Astrocyte (in vitro differentiated cells and primary cell): ENCODE results near the gene SLC37A1. TPM values are rescaled to one million over a fixed set of nuclear protein-coding genes. Genes with fewer than 3 reads are reported as not detected.

Experiments
- DNase-seq: peaks from one replicate; pipeline ENCODE4 v3.0.0-alpha.2; 2010; ENCODE audit warnings: low read depth
- FAIRE-seq: peaks from 2 replicates; lab custom pipeline; 2011; peaks lifted over from hg19 to GRCh38; lab: Jason Lieb, UNC
- H2AFZ ChIP-seq: 2 replicates; pipeline ENCODE4 v1.6.0; 2012; ENCODE audit warnings: low read depth, low read length, inconsistent platforms
- H3K27ac ChIP-seq: 2 replicates; pipeline ENCODE4 v1.5.1; 2011; ENCODE audit warnings: low read depth, low read length, inconsistent platforms
- H3K27me3 ChIP-seq: 2 replicates; pipeline ENCODE4 v1.6.0; 2011; ENCODE audit warnings: low read length, inconsistent platforms; ENCODE audit not compliant: insufficient read depth
- H3K36me3 ChIP-seq: 2 replicates; pipeline ENCODE4 v1.5.1; 2011; ENCODE audit warnings: low read length, inconsistent platforms; ENCODE audit not compliant: insufficient read depth
- H3K4me1 ChIP-seq: 2 replicates; pipeline ENCODE4 v1.5.1; 2011; ENCODE audit warnings: low read length, inconsistent platforms; ENCODE audit not compliant: insufficient read depth
- H3K4me2 ChIP-seq: 2 replicates; pipeline ENCODE4 v1.6.0; 2012; ENCODE audit warnings: low read length, inconsistent platforms
- H3K4me3 ChIP-seq: 2 replicates; pipeline ENCODE4 v1.5.1; 2011; ENCODE audit warnings: low read depth, mild to moderate bottlenecking, low read length, inconsistent platforms; ENCODE audit not compliant: insufficient read depth
- H3K79me2 ChIP-seq: 2 replicates; pipeline ENCODE4 v1.6.0; 2012; ENCODE audit warnings: mild to moderate bottlenecking, low read length, inconsistent platforms; ENCODE audit not compliant: insufficient read depth
- H3K9ac ChIP-seq: 2 replicates; pipeline ENCODE4 v1.6.0; 2012; ENCODE audit warnings: mild to moderate bottlenecking, low read length, inconsistent platforms
- H3K9me3 ChIP-seq: 2 replicates; pipeline ENCODE4 v1.5.1; 2012; ENCODE audit warnings: low read depth, mild to moderate bottlenecking, low read length, inconsistent platforms; ENCODE audit not compliant: insufficient read depth
- H4K20me1 ChIP-seq: 2 replicates; pipeline ENCODE4 v1.6.0; 2012; ENCODE audit warnings: low read length, inconsistent platforms; ENCODE audit not compliant: insufficient read depth
- H3K27ac Mint-ChIP-seq: one replicate; pipeline ENCODE4 v1.8.0; 2021; ENCODE audit warnings: mild to moderate bottlenecking, mixed read lengths; ENCODE audit not compliant: unreplicated experiment
- H3K27me3 Mint-ChIP-seq: one replicate; pipeline ENCODE4 v1.8.0; 2021; ENCODE audit warnings: low read depth, mixed read lengths; ENCODE audit not compliant: unreplicated experiment
- H3K36me3 Mint-ChIP-seq: one replicate; pipeline ENCODE4 v1.8.0; 2021; ENCODE audit warnings: low read depth, mixed read lengths; ENCODE audit not compliant: unreplicated experiment
- H3K4me1 Mint-ChIP-seq: one replicate; pipeline ENCODE4 v1.8.0; 2021; ENCODE audit warnings: low read depth, mixed read lengths; ENCODE audit not compliant: unreplicated experiment
- H3K4me3 Mint-ChIP-seq: one replicate; pipeline ENCODE4 v1.8.0; 2021; ENCODE audit warnings: mild to moderate bottlenecking, moderate library complexity, mixed read lengths; ENCODE audit not compliant: unreplicated experiment
- H3K9me3 Mint-ChIP-seq: one replicate; pipeline ENCODE4 v1.8.0; 2021; ENCODE audit warnings: mild to moderate bottlenecking, mixed read lengths; ENCODE audit not compliant: unreplicated experiment
- CTCF ChIP-seq: IDR thresholded peaks from 2 replicates; pipeline ENCODE4 v1.5.1; 2011; ENCODE audit warnings: low read depth, mild to moderate bottlenecking, inconsistent platforms, low read length, moderate library complexity; ENCODE audit not compliant: insufficient read depth
- EZH2 ChIP-seq: IDR thresholded peaks from 2 replicates; pipeline ENCODE4 v1.6.1; 2012; ENCODE audit warnings: mild to moderate bottlenecking, low read length, inconsistent platforms; ENCODE audit not compliant: insufficient read depth
- total RNA-seq: library from RNA; stranded (reverse); gene quantifications from 2 replicates; pipeline ENCODE4 v1.2.1, GENCODE V29; 2021

The SLC37A1 gene
- total RNA-seq, 1 donor from 2014 or later: 6.9 TPM

GRCh38 chr21:42552407-42553336, 39.0 kb downstream of the SLC37A1 start:
- Histone ChIP-seq H3K9ac (no peak overlapping the region), H3K4me1 (no peaks in the 10 kb centered on the region), H3K27me3 (no peaks in the 10 kb centered on the region), H3K9me3 (no peaks in the 10 kb centered on the region), H3K27ac (no peak overlapping the region), H2AFZ (no peak overlapping the region), H3K79me2 (no peaks in the 10 kb centered on the region), H3K36me3 (no peaks in the 10 kb centered on the region), H3K4me2 (no peak overlapping the region), H4K20me1 (no peaks in the 10 kb centered on the region), H3K4me3 (no peak overlapping the region)
- Mint-ChIP-seq H3K4me1 (no peaks in the 10 kb centered on the region), H3K36me3 (peaks cover 10% of the 10 kb centered on the region), H3K27ac (no peak overlapping the region), H3K4me3 (no peak overlapping the region), H3K9me3 (no peaks in the 10 kb centered on the region), H3K27me3 (peaks cover 9% of the 10 kb centered on the region)
- no peak for TF ChIP-seq CTCF
- TF ChIP-seq EZH2: no peak
- FAIRE-seq (no peak), DNase-seq (no peak)

- H3K27ac ChIP-seq: no peak overlapping the region
- H3K4me1 ChIP-seq: no peaks in the 10 kb centered on the region
- DNase-seq (no peak), FAIRE-seq (no peak)
- H3K27me3 Mint-ChIP-seq: peaks cover 9% of the 10 kb centered on the region
- no peak overlapping the region for H3K4me3 Mint-ChIP-seq
- H4K20me1 ChIP-seq: no peaks in the 10 kb centered on the region
- no peak overlapping the region for H3K4me3 ChIP-seq
- TF ChIP-seq EZH2 (no peak), CTCF (no peak)
- no peak overlapping the region for H3K9ac ChIP-seq
- peaks cover 6% of the 10 kb centered on the region for H3K36me3 Mint-ChIP-seq
- H3K4me1 Mint-ChIP-seq: no peaks in the 10 kb centered on the region
- H3K4me2 ChIP-seq: no peak overlapping the region
- no peak overlapping the region for H2AFZ ChIP-seq
- H3K79me2 ChIP-seq: no peaks in the 10 kb centered on the region
- H3K27ac Mint-ChIP-seq: no peak overlapping the region
- no peaks in the 10 kb centered on the region for H3K36me3 ChIP-seq
- H3K27me3 ChIP-seq: no peaks in the 10 kb centered on the region
- no peaks in the 10 kb centered on the region for H3K9me3 ChIP-seq
- no peaks in the 10 kb centered on the region for H3K9me3 Mint-ChIP-seq
Measured at GRCh38 chr21:42553435-42553834, 39.8 kb downstream of the SLC37A1 start.
